HCT116 (cell line): ENCODE data around the gene SPOP. TPM values are rescaled to one million over a fixed set of nuclear protein-coding genes. Genes with fewer than 3 reads are reported as not detected.

Source experiments
- ATAC-seq: fragments of 200-7000 bp; cut with Tn5 transposase; 2 replicates; pipeline ENCODE4 v1.9.1; 2020; ENCODE audit warnings: mild to moderate bottlenecking, moderate library complexity
- BruUV-seq: library from RNA; stranded (reverse); fragments of 400-500 nt; replicated peaks from 2 replicates; lab custom pipeline; 2021; lab: Mats Ljungman, UMichigan
- CTCF ChIA-PET: fragments of 300-600 bp; sonication (Branson Sonifier 250); formaldehyde crosslinking; loops from one replicate; lab custom pipeline; 2021; ENCODE audit warnings: antibody characterized with exemption; lab: Charles Lee
- POLR2A ChIA-PET: fragments of 300-600, 350-600 bp; sonication (Branson Sonifier 250); formaldehyde crosslinking; loops from one replicate; lab custom pipeline; 2021; ENCODE audit warnings: antibody characterized with exemption; lab: Charles Lee
- RAD21 ChIA-PET, 2 experiments: fragments of 300-600 bp; sonication (Branson Sonifier 250); formaldehyde crosslinking; loops; one replicate each; lab custom pipeline; 2023; ENCODE audit warnings: low total read pairs in 2 of 2; ENCODE audit not compliant: uncharacterized antibody in 2 of 2, unreplicated experiment in 2 of 2, low non-redundant PET in 1 of 2; lab: Charles Lee
- DNase-seq: peaks from one replicate; pipeline ENCODE4 v3.0.0-alpha.2; 2010; ENCODE audit warnings: low read depth, low spot score
- H2AFZ ChIP-seq: fragments of 200-600 bp; shearing (Covaris generic), sonication (generic); 2 replicates; pipeline ENCODE4 v1.6.1; 2017; ENCODE audit warnings: low read depth, mixed run types, mixed read lengths, antibody characterized with exemption, low read length; ENCODE audit not compliant: poor library complexity, severe bottlenecking
- H3K27ac ChIP-seq: 2 replicates; pipeline ENCODE4 v1.5.1; 2012; ENCODE audit warnings: low read depth, low read length
- H3K27me3 ChIP-seq: fragments of 200-600 bp; sonication (generic); 2 replicates; pipeline ENCODE4 v1.6.1; 2016; ENCODE audit warnings: mixed run types, low read length, mixed read lengths; ENCODE audit not compliant: insufficient read depth
- H3K36me3 ChIP-seq, 2 experiments: fragments of 200-500 bp in 1 of 2; fragments of 200-600 bp in 1 of 2; sonication (Bioruptor generic) in 1 of 2; sonication (generic) in 1 of 2; 2 replicates each; pipeline versions ENCODE4 v1.5.1 to v1.6.1; 2014 to 2016; ENCODE audit warnings: low read length in 2 of 2, inconsistent platforms in 1 of 2, mixed read lengths in 1 of 2, mixed run types in 1 of 2; ENCODE audit not compliant: insufficient read depth in 2 of 2, control insufficient read depth in 1 of 2
- H3K4me1 ChIP-seq, 2 experiments: fragments of 200-600 bp in 1 of 2; sonication (generic) in 1 of 2; 2 replicates each; pipeline versions ENCODE4 v1.5.1 to v1.6.1; 2012 to 2017; ENCODE audit warnings: low read length in 2 of 2, inconsistent platforms in 1 of 2, mild to moderate bottlenecking in 1 of 2, mixed read lengths in 1 of 2, mixed run types in 1 of 2, moderate library complexity in 1 of 2; ENCODE audit not compliant: insufficient read depth in 2 of 2, control insufficient read depth in 1 of 2
- H3K4me2 ChIP-seq: fragments of 200-600 bp; sonication (generic); 2 replicates; pipeline ENCODE4 v1.6.1; 2017; ENCODE audit warnings: mixed run types, low read length, mixed read lengths
- H3K4me3 ChIP-seq, 2 experiments: fragments of 200-600 bp in 1 of 2; sonication (generic) in 1 of 2; replicated peaks in 1 of 2; 2 replicates each; pipeline ENCODE4 v1.5.1; 2011 to 2016; ENCODE audit warnings: low read length in 2 of 2, control low read depth in 1 of 2, low read depth in 1 of 2, mild to moderate bottlenecking in 1 of 2, mixed read lengths in 1 of 2, mixed run types in 1 of 2
- H3K79me2 ChIP-seq: fragments of 200-600 bp; sonication (generic); 2 replicates; pipeline ENCODE4 v1.6.1; 2017; ENCODE audit warnings: mild to moderate bottlenecking, mixed run types, low read length, moderate library complexity, mixed read lengths; ENCODE audit not compliant: insufficient read depth
- H3K9ac ChIP-seq: fragments of 200-600 bp; sonication (generic); 2 replicates; pipeline ENCODE4 v1.6.1; 2016; ENCODE audit warnings: low read length, mixed read lengths
- H3K9me2 ChIP-seq: fragments of 200-600 bp; sonication (generic), shearing (Covaris generic); 2 replicates; pipeline ENCODE4 v1.6.1; 2017; ENCODE audit warnings: mixed run types, mild to moderate bottlenecking, moderate library complexity; ENCODE audit not compliant: insufficient read depth
- H3K9me3 ChIP-seq, 2 experiments: fragments of 200-500 bp in 1 of 2; fragments of 200-600 bp in 1 of 2; sonication (Bioruptor generic) in 1 of 2; sonication (generic) in 1 of 2; 2 replicates each; pipeline ENCODE4 v1.6.1; 2014 to 2017; ENCODE audit warnings: low read length in 2 of 2, mixed read lengths in 2 of 2, inconsistent platforms in 1 of 2, low read depth in 1 of 2, mild to moderate bottlenecking in 1 of 2, mixed run types in 1 of 2, moderate library complexity in 1 of 2; ENCODE audit not compliant: control insufficient read depth in 1 of 2, insufficient read depth in 1 of 2
- H4K20me1 ChIP-seq: fragments of 200-600 bp; sonication (generic), shearing (Covaris generic); 2 replicates; pipeline ENCODE4 v1.6.1; 2017; ENCODE audit warnings: mixed run types, mild to moderate bottlenecking, moderate library complexity; ENCODE audit not compliant: insufficient read depth
- EZH2 ChIP-seq: fragments of 200-600 bp; sonication (generic); IDR thresholded peaks from 2 replicates; pipeline ENCODE4 v1.6.1; 2017; ENCODE audit warnings: antibody characterized with exemption, mixed run types
- EZH2phosphoT487 ChIP-seq: fragments of 200-600 bp; IDR thresholded peaks from 2 replicates; pipeline ENCODE4 v1.6.1; 2018; ENCODE audit warnings: antibody characterized with exemption, borderline replicate concordance
- SP1 ChIP-seq: IDR thresholded peaks from 2 replicates; pipeline ENCODE4 v1.6.1; 2012; ENCODE audit warnings: low read depth
- SRF ChIP-seq: IDR thresholded peaks from 2 replicates; pipeline ENCODE4 v1.6.1; 2012; ENCODE audit warnings: low read depth
- ZNF274 ChIP-seq: fragments of 200-500 bp; sonication (Bioruptor generic); IDR thresholded peaks from 2 replicates; pipeline ENCODE4 v1.6.1; 2014; ENCODE audit warnings: mild to moderate bottlenecking, low read depth, low read length, inconsistent platforms
- intact Hi-C: fragments of 100-400 bp; cut with micrococcal nuclease; formaldehyde crosslinking; loops from 2 replicates; pipeline ENCODE4 v1.10.0; 2022
- total RNA-seq: library from RNA; stranded (reverse); gene quantifications from one replicate; pipeline ENCODE4 v1.2.1, GENCODE V29; 2021; ENCODE audit not compliant: unreplicated experiment
- TF ChIP-seq, protein P1 (sequence below), 3 experiments: fragments of 200-600 bp in 1 of 3; sonication (generic) in 1 of 3; IDR thresholded peaks in 2 of 3; conservative IDR thresholded peaks in 1 of 3; 2 replicates each; pipeline ENCODE4 v1.5.1; 2012 to 2017; ENCODE audit warnings: low read depth in 2 of 3, low read length in 2 of 3, antibody characterized with exemption in 1 of 3, borderline replicate concordance in 1 of 3, control low read depth in 1 of 3, mild to moderate bottlenecking in 1 of 3, mixed read lengths in 1 of 3, mixed run types in 1 of 3, moderate library complexity in 1 of 3; ENCODE audit not compliant: insufficient read depth in 1 of 3
- TF ChIP-seq, protein P2 (sequence below): IDR thresholded peaks from 2 replicates; pipeline ENCODE4 v1.6.1; 2012
- TF ChIP-seq, protein P3 (sequence below): IDR thresholded peaks from 2 replicates; pipeline ENCODE4 v1.6.1; 2012

Gene SPOP
- total RNA-seq, 1 experiment from 2014 or later = 85.1 TPM

DNA sequence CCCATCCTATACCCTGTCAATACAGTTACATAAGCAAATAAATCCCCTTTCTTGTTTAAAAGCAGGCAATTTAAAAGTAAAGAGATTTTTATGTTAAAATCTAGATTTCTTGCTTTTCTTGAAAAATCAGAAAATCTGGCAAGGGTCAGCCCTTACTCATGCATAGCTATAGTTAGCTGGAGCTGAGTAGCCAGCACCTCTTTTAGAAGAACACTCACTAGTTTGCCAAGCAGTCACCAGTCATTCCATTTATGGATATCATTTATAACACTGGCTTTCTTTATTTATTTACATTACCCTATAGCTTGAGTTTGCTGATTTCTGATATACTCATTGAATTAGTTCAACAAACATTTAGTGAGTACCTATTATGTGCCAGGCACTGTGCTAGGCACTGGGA is 56.5 kb downstream of the SPOP start:
- Histone ChIP-seq H3K4me1 (no peaks in the 10 kb centered on the region), H3K9me3 (no peaks in the 10 kb centered on the region), H3K9me2 (no peaks in the 10 kb centered on the region), H3K4me2 (no peak overlapping the region), H3K36me3 (peaks cover 30 to 34% of the 10 kb centered on the region in 2 experiments; a peak in 3 of 4 replicates), H3K79me2 (peaks cover 21% of the 10 kb centered on the region), H4K20me1 (no peaks in the 10 kb centered on the region; the same call in 1 of the 2 replicates), H3K9ac (no peak overlapping the region), H3K27me3 (no peaks in the 10 kb centered on the region), H2AFZ (no peak overlapping the region), H3K4me3 (no peak overlapping the region), H3K27ac (no peak overlapping the region)
- POLR2A ChIA-PET = no interaction called here
- RAD21 ChIA-PET = no interaction called here
- CTCF ChIA-PET = interaction anchor here (0.5 kb wide), 1 partner anchor 254 kb away, joined by 3 read pairs; no protein-coding TSS in a partner anchor
- intact Hi-C loops = no loop called here
- BruUV-seq = no TSS peak
- no peak for DNase-seq
- no peak for ATAC-seq
- TF ChIP-seq SRF (no peak), SP1 (no peak), EZH2 (no peak), EZH2phosphoT487 (no peak), ZNF274 (no peak)
- TF ChIP-seq, protein P1, sequence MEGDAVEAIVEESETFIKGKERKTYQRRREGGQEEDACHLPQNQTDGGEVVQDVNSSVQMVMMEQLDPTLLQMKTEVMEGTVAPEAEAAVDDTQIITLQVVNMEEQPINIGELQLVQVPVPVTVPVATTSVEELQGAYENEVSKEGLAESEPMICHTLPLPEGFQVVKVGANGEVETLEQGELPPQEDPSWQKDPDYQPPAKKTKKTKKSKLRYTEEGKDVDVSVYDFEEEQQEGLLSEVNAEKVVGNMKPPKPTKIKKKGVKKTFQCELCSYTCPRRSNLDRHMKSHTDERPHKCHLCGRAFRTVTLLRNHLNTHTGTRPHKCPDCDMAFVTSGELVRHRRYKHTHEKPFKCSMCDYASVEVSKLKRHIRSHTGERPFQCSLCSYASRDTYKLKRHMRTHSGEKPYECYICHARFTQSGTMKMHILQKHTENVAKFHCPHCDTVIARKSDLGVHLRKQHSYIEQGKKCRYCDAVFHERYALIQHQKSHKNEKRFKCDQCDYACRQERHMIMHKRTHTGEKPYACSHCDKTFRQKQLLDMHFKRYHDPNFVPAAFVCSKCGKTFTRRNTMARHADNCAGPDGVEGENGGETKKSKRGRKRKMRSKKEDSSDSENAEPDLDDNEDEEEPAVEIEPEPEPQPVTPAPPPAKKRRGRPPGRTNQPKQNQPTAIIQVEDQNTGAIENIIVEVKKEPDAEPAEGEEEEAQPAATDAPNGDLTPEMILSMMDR (IDR thresholded peaks at IDR 0.05 in 2 of 3, conservative IDR thresholded peaks at IDR 0.05 in 1 of 3; ENCODE audit: borderline replicate concordance in 1 of 3, insufficient read depth in 1 of 3, low read depth in 2 of 3, low read length in 2 of 3) = no peak
- TF ChIP-seq, protein P2, sequence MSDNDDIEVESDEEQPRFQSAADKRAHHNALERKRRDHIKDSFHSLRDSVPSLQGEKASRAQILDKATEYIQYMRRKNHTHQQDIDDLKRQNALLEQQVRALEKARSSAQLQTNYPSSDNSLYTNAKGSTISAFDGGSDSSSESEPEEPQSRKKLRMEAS = no peak
- TF ChIP-seq, protein P3, sequence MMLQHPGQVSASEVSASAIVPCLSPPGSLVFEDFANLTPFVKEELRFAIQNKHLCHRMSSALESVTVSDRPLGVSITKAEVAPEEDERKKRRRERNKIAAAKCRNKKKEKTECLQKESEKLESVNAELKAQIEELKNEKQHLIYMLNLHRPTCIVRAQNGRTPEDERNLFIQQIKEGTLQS = no peak
